ENCODE data around the gene ROBO1. TPM values are rescaled to one million over a fixed set of nuclear protein-coding genes. Genes with fewer than 3 reads are reported as not detected.
A peak's percentile ranks its signal among the peaks of the same experiment; 100 is the strongest.

Gene ROBO1
- total RNA-seq, 1 donor from 2014 or later = 71.7 TPM

GRCh38 chr3:79392479-79392878, 375.3 kb downstream of the ROBO1 start:
- Histone ChIP-seq H2AFZ (ENCODE audit: low read depth, low read length) (no peak overlapping the region), H3K79me2 (ENCODE audit: insufficient read depth, low read length) (no peaks in the 10 kb centered on the region), H3K4me3 (ENCODE audit: insufficient read depth, low read depth, low read length) (no peak overlapping the region), H3K4me1 (ENCODE audit: insufficient read depth, low read length) (no peaks in the 10 kb centered on the region), H4K20me1 (ENCODE audit: insufficient read depth, low read length) (no peaks in the 10 kb centered on the region), H3K9ac (ENCODE audit: low read length) (no peak overlapping the region), H3K27me3 (ENCODE audit: insufficient read depth, low read length) (no peaks in the 10 kb centered on the region), H3K4me2 (ENCODE audit: low read length) (no peak overlapping the region), H3K27ac (ENCODE audit: low read depth, low read length) (no peak overlapping the region), H3K9me3 (ENCODE audit: insufficient read depth, low read depth, low read length) (no peaks in the 10 kb centered on the region), H3K36me3 (ENCODE audit: insufficient read depth, low read length) (no peaks in the 10 kb centered on the region)
- no peaks in the 10 kb centered on the region for H3K9me3 Mint-ChIP-seq (ENCODE audit: unreplicated experiment)
- H3K36me3 Mint-ChIP-seq (ENCODE audit: low read depth, unreplicated experiment) = no peaks in the 10 kb centered on the region
- FAIRE-seq (no peak), DNase-seq (ENCODE audit: low read depth) (peak; percentile 13)
- TF ChIP-seq CTCF (IDR thresholded peaks at IDR 0.05; ENCODE audit: insufficient read depth, low read depth, low read length) = no peak
- no peak for TF ChIP-seq EZH2 (IDR thresholded peaks at IDR 0.05; ENCODE audit: insufficient read depth, low read length)
- H3K27me3 Mint-ChIP-seq (ENCODE audit: low read depth, unreplicated experiment) = no peaks in the 10 kb centered on the region
- no peaks in the 10 kb centered on the region for H3K4me1 Mint-ChIP-seq (ENCODE audit: low read depth, unreplicated experiment)
- H3K4me3 Mint-ChIP-seq (ENCODE audit: unreplicated experiment) = no peak overlapping the region
- H3K27ac Mint-ChIP-seq (ENCODE audit: unreplicated experiment) = no peak overlapping the region

- Histone ChIP-seq H3K4me2 (ENCODE audit: low read length) (no peak overlapping the region), H2AFZ (ENCODE audit: low read depth, low read length) (no peak overlapping the region), H3K9me3 (ENCODE audit: insufficient read depth, low read depth, low read length) (no peaks in the 10 kb centered on the region), H3K27me3 (ENCODE audit: insufficient read depth, low read length) (no peaks in the 10 kb centered on the region), H3K4me3 (ENCODE audit: insufficient read depth, low read depth, low read length) (no peak overlapping the region), H3K4me1 (ENCODE audit: insufficient read depth, low read length) (no peaks in the 10 kb centered on the region), H4K20me1 (ENCODE audit: insufficient read depth, low read length) (no peaks in the 10 kb centered on the region), H3K27ac (ENCODE audit: low read depth, low read length) (no peak overlapping the region), H3K79me2 (ENCODE audit: insufficient read depth, low read length) (no peaks in the 10 kb centered on the region), H3K9ac (ENCODE audit: low read length) (no peak overlapping the region), H3K36me3 (ENCODE audit: insufficient read depth, low read length) (no peaks in the 10 kb centered on the region)
- Mint-ChIP-seq H3K9me3 (ENCODE audit: unreplicated experiment) (no peaks in the 10 kb centered on the region), H3K4me3 (ENCODE audit: unreplicated experiment) (no peak overlapping the region), H3K27me3 (ENCODE audit: low read depth, unreplicated experiment) (no peaks in the 10 kb centered on the region), H3K27ac (ENCODE audit: unreplicated experiment) (no peak overlapping the region), H3K36me3 (ENCODE audit: low read depth, unreplicated experiment) (no peaks in the 10 kb centered on the region), H3K4me1 (ENCODE audit: low read depth, unreplicated experiment) (no peaks in the 10 kb centered on the region)
- FAIRE-seq (no peak), DNase-seq (ENCODE audit: low read depth) (no peak)
- TF ChIP-seq CTCF (IDR thresholded peaks at IDR 0.05; ENCODE audit: insufficient read depth, low read depth, low read length) (no peak), EZH2 (IDR thresholded peaks at IDR 0.05; ENCODE audit: insufficient read depth, low read length) (no peak)
Observed at GRCh38 chr3:79390352-79390751, 377.4 kb downstream of the ROBO1 start.

- H3K27ac ChIP-seq (ENCODE audit: low read depth, low read length) = no peak overlapping the region
- H3K9ac ChIP-seq (ENCODE audit: low read length) = no peak overlapping the region
- no peaks in the 10 kb centered on the region for H3K79me2 ChIP-seq (ENCODE audit: insufficient read depth, low read length)
- H3K27me3 ChIP-seq (ENCODE audit: insufficient read depth, low read length) = no peaks in the 10 kb centered on the region
- no peaks in the 10 kb centered on the region for H3K9me3 ChIP-seq (ENCODE audit: insufficient read depth, low read depth, low read length)
- no peak overlapping the region for H3K4me2 ChIP-seq (ENCODE audit: low read length)
- Mint-ChIP-seq H3K36me3 (ENCODE audit: low read depth, unreplicated experiment) (no peaks in the 10 kb centered on the region), H3K4me1 (ENCODE audit: low read depth, unreplicated experiment) (peaks cover 7% of the 10 kb centered on the region), H3K9me3 (ENCODE audit: unreplicated experiment) (no peaks in the 10 kb centered on the region), H3K4me3 (ENCODE audit: unreplicated experiment) (no peak overlapping the region), H3K27me3 (ENCODE audit: low read depth, unreplicated experiment) (no peaks in the 10 kb centered on the region), H3K27ac (ENCODE audit: unreplicated experiment) (no peak overlapping the region)
- H3K4me1 ChIP-seq (ENCODE audit: insufficient read depth, low read length) = no peaks in the 10 kb centered on the region
- no peaks in the 10 kb centered on the region for H4K20me1 ChIP-seq (ENCODE audit: insufficient read depth, low read length)
- no peak for FAIRE-seq
- no peak overlapping the region for H3K4me3 ChIP-seq (ENCODE audit: insufficient read depth, low read depth, low read length)
- H3K36me3 ChIP-seq (ENCODE audit: insufficient read depth, low read length) = no peaks in the 10 kb centered on the region
- no peak for DNase-seq (ENCODE audit: low read depth)
- no peak overlapping the region for H2AFZ ChIP-seq (ENCODE audit: low read depth, low read length)
- TF ChIP-seq EZH2 (IDR thresholded peaks at IDR 0.05; ENCODE audit: insufficient read depth, low read length) = no peak
- no peak for TF ChIP-seq CTCF (IDR thresholded peaks at IDR 0.05; ENCODE audit: insufficient read depth, low read depth, low read length)
Observed at GRCh38 chr3:79385211-79385610, 382.6 kb downstream of the ROBO1 start.
